ENCODE data around the gene HNRNPUL1.

- TF ChIP-seq, protein P1, sequence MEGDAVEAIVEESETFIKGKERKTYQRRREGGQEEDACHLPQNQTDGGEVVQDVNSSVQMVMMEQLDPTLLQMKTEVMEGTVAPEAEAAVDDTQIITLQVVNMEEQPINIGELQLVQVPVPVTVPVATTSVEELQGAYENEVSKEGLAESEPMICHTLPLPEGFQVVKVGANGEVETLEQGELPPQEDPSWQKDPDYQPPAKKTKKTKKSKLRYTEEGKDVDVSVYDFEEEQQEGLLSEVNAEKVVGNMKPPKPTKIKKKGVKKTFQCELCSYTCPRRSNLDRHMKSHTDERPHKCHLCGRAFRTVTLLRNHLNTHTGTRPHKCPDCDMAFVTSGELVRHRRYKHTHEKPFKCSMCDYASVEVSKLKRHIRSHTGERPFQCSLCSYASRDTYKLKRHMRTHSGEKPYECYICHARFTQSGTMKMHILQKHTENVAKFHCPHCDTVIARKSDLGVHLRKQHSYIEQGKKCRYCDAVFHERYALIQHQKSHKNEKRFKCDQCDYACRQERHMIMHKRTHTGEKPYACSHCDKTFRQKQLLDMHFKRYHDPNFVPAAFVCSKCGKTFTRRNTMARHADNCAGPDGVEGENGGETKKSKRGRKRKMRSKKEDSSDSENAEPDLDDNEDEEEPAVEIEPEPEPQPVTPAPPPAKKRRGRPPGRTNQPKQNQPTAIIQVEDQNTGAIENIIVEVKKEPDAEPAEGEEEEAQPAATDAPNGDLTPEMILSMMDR (conservative IDR thresholded peaks at IDR 0.05), result no peak
- TF ChIP-seq EZH2 (IDR thresholded peaks at IDR 0.05; ENCODE audit: low read depth), result no peak
Observed at GRCh38 chr19:41239363-41239762, 24.8 kb upstream of the HNRNPUL1 start.
